Sigmoid colon (tissue), 7 donors: ENCODE measurements around the gene MAMDC2. TPM values are rescaled to one million over a fixed set of nuclear protein-coding genes. Genes with fewer than 3 reads are reported as not detected.

Experiments
- DNase-seq: peaks from one replicate; pipeline ENCODE4 v3.0.0-alpha.2; 2019
- H3K27ac ChIP-seq, 4 donors: fragments of 200-600 bp; sonication (generic); one replicate each; pipeline ENCODE4 v1.5.1; 2016 to 2019; ENCODE audit warnings: mild to moderate bottlenecking in 1 of 4
- H3K27me3 ChIP-seq, 3 donors: fragments of 200-600 bp; sonication (generic); one replicate each; pipeline ENCODE4 v1.5.1; 2019; ENCODE audit warnings: mild to moderate bottlenecking in 1 of 3
- H3K36me3 ChIP-seq, 4 donors: fragments of 200-600 bp; sonication (generic); one replicate each; pipeline ENCODE4 v1.5.1; 2016 to 2019
- H3K4me1 ChIP-seq, 4 donors: fragments of 200-600 bp; sonication (generic); one replicate each; pipeline ENCODE4 v1.5.1; 2017 to 2019
- H3K4me3 ChIP-seq, 4 donors: fragments of 200-600 bp; sonication (generic); one replicate each; pipeline ENCODE4 v1.5.1; 2017 to 2019; ENCODE audit warnings: mild to moderate bottlenecking in 2 of 4, moderate library complexity in 1 of 4
- H3K9me3 ChIP-seq, 4 donors: fragments of 200-600 bp in 3 of 4; sonication (generic) in 3 of 4; one replicate each; pipeline versions ENCODE4 v1.5.1 to v1.6.1; 2013 to 2019
- EP300 ChIP-seq, 4 donors: sonication (generic); formaldehyde crosslinking; IDR thresholded peaks; one replicate each; pipeline ENCODE4 v1.6.1; 2017; ENCODE audit warnings: antibody characterized with exemption in 4 of 4
- POLR2A ChIP-seq, 2 donors: fragments of 450-650 bp; IDR thresholded peaks; one replicate each; pipeline ENCODE4 v1.6.1; 2016; ENCODE audit warnings: antibody characterized with exemption in 2 of 2, mild to moderate bottlenecking in 2 of 2, moderate library complexity in 2 of 2
- POLR2AphosphoS5 ChIP-seq, 4 donors: sonication (generic); formaldehyde crosslinking; IDR thresholded peaks; one replicate each; pipeline ENCODE4 v1.6.1; 2017; ENCODE audit warnings: antibody characterized with exemption in 4 of 4
- WGBS, 2 donors: extraction: QIAGEN DNeasy Blood & Tissue Kit; methylation state at CpG; one replicate each; pipeline ENCODE4 v1.1.7; 2013; 5-methylcytosine and 5-hydroxymethylcytosine counted together
- intact Hi-C: fragments of 100-400 bp; cut with DNase I; formaldehyde crosslinking; loops from one replicate; pipeline ENCODE4 v1.15.1; 2023
- polyA plus RNA-seq, 3 donors: library from polyadenylated mRNA; stranded (reverse); fragments of 200-250 nt; gene quantifications; one replicate each; pipeline ENCODE4 v1.2.3, GENCODE V29; 2013
- total RNA-seq, 4 donors: library from RNA; depleted of rRNA; stranded (reverse); fragments of >200 nt; gene quantifications; one replicate each; pipeline ENCODE4 v1.1.0, GENCODE V29; 2016
- TF ChIP-seq, protein P1 (sequence below), 4 experiments: fragments of 450-650 bp in 3 of 4; fragments of 200-600 bp in 1 of 4; IDR thresholded peaks; one replicate each; pipeline ENCODE4 v1.5.1; 2016 to 2019; ENCODE audit warnings: antibody characterized with exemption in 4 of 4, mild to moderate bottlenecking in 3 of 4, moderate library complexity in 2 of 4
- donor health status: healthy with polysubstance abuse.
- donor health status: Bipolar disorder and iron deficiency.
- donor health status: healthy.

Gene MAMDC2
- total and polyA plus RNA-seq, 7 donors: 2.5 to 167 (median 89.9) TPM

DNA sequence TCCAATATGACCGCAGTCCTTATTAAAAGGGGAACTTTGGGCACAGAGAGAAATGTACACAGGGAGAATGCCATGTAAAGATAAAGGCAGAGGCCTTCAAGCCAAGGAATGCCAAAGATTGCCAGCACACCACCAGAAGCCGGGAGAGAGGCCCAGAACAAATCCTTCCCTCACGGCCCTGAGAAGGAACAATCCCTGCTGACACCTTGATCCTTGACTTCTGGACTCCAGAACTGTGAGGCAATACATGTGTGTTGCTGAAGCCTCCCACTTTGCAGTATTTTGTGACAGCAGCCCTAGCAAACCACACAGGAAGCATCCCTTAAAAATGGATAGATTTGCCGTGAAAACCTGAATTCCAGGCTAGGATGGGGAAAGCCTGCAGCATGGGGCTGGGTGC is 80.0 kb downstream of the MAMDC2 start:
- no peak overlapping the region for H3K4me3 ChIP-seq
- TF ChIP-seq, protein P1, sequence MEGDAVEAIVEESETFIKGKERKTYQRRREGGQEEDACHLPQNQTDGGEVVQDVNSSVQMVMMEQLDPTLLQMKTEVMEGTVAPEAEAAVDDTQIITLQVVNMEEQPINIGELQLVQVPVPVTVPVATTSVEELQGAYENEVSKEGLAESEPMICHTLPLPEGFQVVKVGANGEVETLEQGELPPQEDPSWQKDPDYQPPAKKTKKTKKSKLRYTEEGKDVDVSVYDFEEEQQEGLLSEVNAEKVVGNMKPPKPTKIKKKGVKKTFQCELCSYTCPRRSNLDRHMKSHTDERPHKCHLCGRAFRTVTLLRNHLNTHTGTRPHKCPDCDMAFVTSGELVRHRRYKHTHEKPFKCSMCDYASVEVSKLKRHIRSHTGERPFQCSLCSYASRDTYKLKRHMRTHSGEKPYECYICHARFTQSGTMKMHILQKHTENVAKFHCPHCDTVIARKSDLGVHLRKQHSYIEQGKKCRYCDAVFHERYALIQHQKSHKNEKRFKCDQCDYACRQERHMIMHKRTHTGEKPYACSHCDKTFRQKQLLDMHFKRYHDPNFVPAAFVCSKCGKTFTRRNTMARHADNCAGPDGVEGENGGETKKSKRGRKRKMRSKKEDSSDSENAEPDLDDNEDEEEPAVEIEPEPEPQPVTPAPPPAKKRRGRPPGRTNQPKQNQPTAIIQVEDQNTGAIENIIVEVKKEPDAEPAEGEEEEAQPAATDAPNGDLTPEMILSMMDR (IDR thresholded peaks at IDR 0.05): no peak
- no peak for TF ChIP-seq POLR2AphosphoS5 (IDR thresholded peaks at IDR 0.05)
- no peak for TF ChIP-seq EP300 (IDR thresholded peaks at IDR 0.05)
- no peak for TF ChIP-seq POLR2A (IDR thresholded peaks at IDR 0.05)
- H3K27ac ChIP-seq: no peak overlapping the region
- H3K27me3 ChIP-seq: no peaks in the 10 kb centered on the region
- H3K4me1 ChIP-seq: peaks cover 0 to 40% (median 19%) of the 10 kb centered on the region in 4 donors
- peaks cover 34 to 97% (median 57%) of the 10 kb centered on the region in 4 donors for H3K36me3 ChIP-seq
- intact Hi-C loops: loop anchor here (5.0 kb wide), 2 partner anchors 104 to 479 kb away; no protein-coding TSS in a partner anchor
- H3K9me3 ChIP-seq: no peaks in the 10 kb centered on the region
- WGBS, 2 donors: 93% methylated on average over 4 of the region's 4 CpGs
- DNase-seq: no peak

DNA sequence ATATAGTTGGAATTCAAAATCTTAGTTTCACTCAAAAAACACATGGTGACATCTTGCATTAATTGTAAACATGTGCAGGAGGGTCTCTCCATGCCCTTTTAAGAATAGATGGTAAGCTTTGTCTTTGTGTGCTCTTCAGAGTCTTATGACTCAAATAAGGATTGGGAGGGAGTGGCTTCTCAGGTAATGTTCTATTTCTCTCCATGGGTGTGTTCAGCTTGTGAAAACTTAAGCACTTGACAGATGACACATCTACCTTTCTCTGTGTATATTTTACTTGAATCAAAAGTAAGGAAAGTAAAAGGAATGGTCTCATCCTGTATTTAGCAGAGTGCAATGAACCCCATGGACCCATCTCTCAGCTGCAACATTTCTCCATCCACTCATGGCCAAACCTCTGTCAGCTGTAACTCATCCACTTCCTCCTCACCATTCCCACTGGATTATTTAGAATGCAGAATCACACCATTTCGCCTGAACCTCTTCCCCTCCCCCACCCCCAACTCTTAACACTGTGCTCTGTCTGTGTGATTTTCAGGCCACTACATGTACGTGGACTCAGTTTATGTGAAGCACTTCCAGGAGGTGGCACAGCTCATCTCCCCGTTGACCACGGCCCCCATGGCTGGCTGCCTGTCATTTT is 82.1 kb downstream of the MAMDC2 start:
- 82 to 87% methylated on average over 4 of the region's 4 CpGs for WGBS, 2 donors
- Histone ChIP-seq H3K36me3 (peaks cover 21 to 97% (median 52%) of the 10 kb centered on the region in 4 donors), H3K9me3 (no peaks in the 10 kb centered on the region), H3K27me3 (no peaks in the 10 kb centered on the region), H3K4me1 (peaks cover 0 to 29% (median 13%) of the 10 kb centered on the region in 4 donors), H3K27ac (peak overlapping the region in 2 of 4 donors; percentile 6 to 49), H3K4me3 (no peak overlapping the region)
- intact Hi-C loops: no loop called here
- DNase-seq: no peak
- no peak for TF ChIP-seq EP300 (IDR thresholded peaks at IDR 0.05)
- TF ChIP-seq POLR2AphosphoS5 (IDR thresholded peaks at IDR 0.05): peak in 1 of 4 donors; percentile 6
- no peak for TF ChIP-seq POLR2A (IDR thresholded peaks at IDR 0.05)

- H3K27ac ChIP-seq: no peak overlapping the region
- no peaks in the 10 kb centered on the region for H3K27me3 ChIP-seq
- WGBS, 2 donors: 94 to 95% methylated on average over 6 of the region's 6 CpGs
- H3K9me3 ChIP-seq: no peaks in the 10 kb centered on the region
- H3K4me3 ChIP-seq: no peak overlapping the region
- H3K36me3 ChIP-seq: peaks cover 21 to 100% (median 54%) of the 10 kb centered on the region in 4 donors
- intact Hi-C loops: no loop called here
- TF ChIP-seq, protein P1 (IDR thresholded peaks at IDR 0.05): no peak
- TF ChIP-seq POLR2AphosphoS5 (IDR thresholded peaks at IDR 0.05) (no peak), POLR2A (IDR thresholded peaks at IDR 0.05) (no peak), EP300 (IDR thresholded peaks at IDR 0.05) (no peak)
- DNase-seq: no peak
- peaks cover 0 to 20% (median 3%) of the 10 kb centered on the region in 4 donors for H3K4me1 ChIP-seq
Measured at GRCh38 chr9:70127036-70127435, 83.4 kb downstream of the MAMDC2 start.

GRCh38 chr9:70127540-70128416 is 84.1 kb downstream of the MAMDC2 start:
- no peaks in the 10 kb centered on the region for H3K27me3 ChIP-seq
- no peak overlapping the region for H3K4me3 ChIP-seq
- peaks cover 19 to 100% (median 50%) of the 10 kb centered on the region in 4 donors for H3K36me3 ChIP-seq
- WGBS, 2 donors: 84 to 85% methylated on average over 7 of the region's 7 CpGs
- no peak overlapping the region for H3K27ac ChIP-seq
- no peaks in the 10 kb centered on the region for H3K9me3 ChIP-seq
- DNase-seq: no peak
- intact Hi-C loops: no loop called here
- H3K4me1 ChIP-seq: peaks cover 0 to 24% (median 10%) of the 10 kb centered on the region in 4 donors
- TF ChIP-seq, protein P1 (IDR thresholded peaks at IDR 0.05): no peak

GRCh38 chr9:70130266-70130665 is 86.6 kb downstream of the MAMDC2 start:
- 88 to 91% methylated on average over 2 of the region's 2 CpGs for WGBS, 2 donors
- Histone ChIP-seq H3K36me3 (peaks cover 12 to 99% (median 39%) of the 10 kb centered on the region in 4 donors), H3K27ac (peak overlapping the region in 1 of 4 donors; percentile 24), H3K4me1 (peaks cover 0 to 40% (median 31%) of the 10 kb centered on the region in 4 donors), H3K27me3 (no peaks in the 10 kb centered on the region), H3K9me3 (no peaks in the 10 kb centered on the region), H3K4me3 (no peak overlapping the region)
- no peak for DNase-seq
- TF ChIP-seq EP300 (IDR thresholded peaks at IDR 0.05): no peak
- TF ChIP-seq, protein P1 (IDR thresholded peaks at IDR 0.05): no peak
- TF ChIP-seq POLR2A (IDR thresholded peaks at IDR 0.05): no peak
- no peak for TF ChIP-seq POLR2AphosphoS5 (IDR thresholded peaks at IDR 0.05)
- intact Hi-C loops: no loop called here
